Measurements from ENCODE around the gene GTSE1. TPM values are rescaled to one million over a fixed set of nuclear protein-coding genes. Genes with fewer than 3 reads are reported as not detected.

Gene GTSE1
- total and polyA plus RNA-seq, 2 of the 13 experiments (the other 11 are each of a cell fraction or from before 2014, with no cell fraction given), result 10.7 to 13.5 TPM

DNA sequence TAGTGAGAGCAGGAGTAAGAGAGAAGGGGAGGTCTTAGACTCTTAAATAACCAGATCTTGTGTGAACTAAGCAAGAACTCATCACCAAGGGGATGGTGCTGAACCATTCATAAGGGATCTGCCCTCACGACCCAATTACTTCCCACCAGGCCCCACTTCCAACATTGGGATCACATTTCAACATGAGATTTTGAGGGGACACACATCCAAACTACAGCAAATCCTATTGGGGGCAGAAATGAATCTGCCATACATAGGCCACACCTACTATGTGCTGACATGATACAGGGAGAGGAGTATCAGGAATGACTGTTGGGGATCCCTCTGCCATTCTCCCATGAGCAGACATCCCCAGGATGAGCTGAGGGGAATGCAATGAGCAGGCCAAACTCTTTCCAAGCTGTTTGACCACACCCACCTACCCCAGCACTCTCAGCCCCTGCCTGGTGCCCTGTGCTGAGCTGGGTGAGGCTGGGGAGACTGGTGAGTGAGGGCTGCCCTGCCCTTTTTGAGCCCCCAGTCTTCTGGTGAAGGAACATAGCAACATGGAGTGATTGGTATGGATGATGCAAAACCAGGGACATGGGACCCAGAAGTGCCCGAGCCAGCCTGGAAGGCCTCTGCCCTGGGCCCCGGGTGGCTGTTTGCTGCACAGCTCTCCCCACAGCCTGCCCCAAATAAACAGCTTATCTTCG lies 1.2 kb upstream of the GTSE1 start (continued):
- TF ChIP-seq PITX1 (CRISPR knock-in tag; IDR thresholded peaks at IDR 0.05) (no peak), CENPX (CRISPR knock-in tag; IDR thresholded peaks at IDR 0.05) (no peak), ZNF605 (CRISPR knock-in tag; IDR thresholded peaks at IDR 0.05) (no peak), KDM5A (IDR thresholded peaks at IDR 0.05; ENCODE audit: borderline replicate concordance, low read length) (no peak), POLR2A (IDR thresholded peaks at IDR 0.05; ENCODE audit: insufficient read depth in 1 of 2, low read depth in 2 of 2, low read length in 2 of 2) (peak in 1 of 2 experiments; percentile 51; a peak in 2 of 4 replicates), ZNF766 (CRISPR knock-in tag; IDR thresholded peaks at IDR 0.05; ENCODE audit: borderline replicate concordance) (no peak), FOSL2 (CRISPR knock-in tag; IDR thresholded peaks at IDR 0.05) (no peak), AGO1 (IDR thresholded peaks at IDR 0.05; ENCODE audit: low read depth, low read length, poor library complexity, severe bottlenecking) (peak; percentile 30), ZNF816 (CRISPR knock-in tag; IDR thresholded peaks at IDR 0.05; ENCODE audit: borderline replicate concordance) (no peak), PAF1 (CRISPR knock-in tag; IDR thresholded peaks at IDR 0.05) (0 out of 2 replicates have a peak, but pooled peaks have one; percentile 27), JUNB (CRISPR knock-in tag; IDR thresholded peaks at IDR 0.05; ENCODE audit: borderline replicate concordance) (no peak), E2F2 (CRISPR knock-in tag; IDR thresholded peaks at IDR 0.05; ENCODE audit: borderline replicate concordance) (no peak)
- TF ChIP-seq, protein P1, sequence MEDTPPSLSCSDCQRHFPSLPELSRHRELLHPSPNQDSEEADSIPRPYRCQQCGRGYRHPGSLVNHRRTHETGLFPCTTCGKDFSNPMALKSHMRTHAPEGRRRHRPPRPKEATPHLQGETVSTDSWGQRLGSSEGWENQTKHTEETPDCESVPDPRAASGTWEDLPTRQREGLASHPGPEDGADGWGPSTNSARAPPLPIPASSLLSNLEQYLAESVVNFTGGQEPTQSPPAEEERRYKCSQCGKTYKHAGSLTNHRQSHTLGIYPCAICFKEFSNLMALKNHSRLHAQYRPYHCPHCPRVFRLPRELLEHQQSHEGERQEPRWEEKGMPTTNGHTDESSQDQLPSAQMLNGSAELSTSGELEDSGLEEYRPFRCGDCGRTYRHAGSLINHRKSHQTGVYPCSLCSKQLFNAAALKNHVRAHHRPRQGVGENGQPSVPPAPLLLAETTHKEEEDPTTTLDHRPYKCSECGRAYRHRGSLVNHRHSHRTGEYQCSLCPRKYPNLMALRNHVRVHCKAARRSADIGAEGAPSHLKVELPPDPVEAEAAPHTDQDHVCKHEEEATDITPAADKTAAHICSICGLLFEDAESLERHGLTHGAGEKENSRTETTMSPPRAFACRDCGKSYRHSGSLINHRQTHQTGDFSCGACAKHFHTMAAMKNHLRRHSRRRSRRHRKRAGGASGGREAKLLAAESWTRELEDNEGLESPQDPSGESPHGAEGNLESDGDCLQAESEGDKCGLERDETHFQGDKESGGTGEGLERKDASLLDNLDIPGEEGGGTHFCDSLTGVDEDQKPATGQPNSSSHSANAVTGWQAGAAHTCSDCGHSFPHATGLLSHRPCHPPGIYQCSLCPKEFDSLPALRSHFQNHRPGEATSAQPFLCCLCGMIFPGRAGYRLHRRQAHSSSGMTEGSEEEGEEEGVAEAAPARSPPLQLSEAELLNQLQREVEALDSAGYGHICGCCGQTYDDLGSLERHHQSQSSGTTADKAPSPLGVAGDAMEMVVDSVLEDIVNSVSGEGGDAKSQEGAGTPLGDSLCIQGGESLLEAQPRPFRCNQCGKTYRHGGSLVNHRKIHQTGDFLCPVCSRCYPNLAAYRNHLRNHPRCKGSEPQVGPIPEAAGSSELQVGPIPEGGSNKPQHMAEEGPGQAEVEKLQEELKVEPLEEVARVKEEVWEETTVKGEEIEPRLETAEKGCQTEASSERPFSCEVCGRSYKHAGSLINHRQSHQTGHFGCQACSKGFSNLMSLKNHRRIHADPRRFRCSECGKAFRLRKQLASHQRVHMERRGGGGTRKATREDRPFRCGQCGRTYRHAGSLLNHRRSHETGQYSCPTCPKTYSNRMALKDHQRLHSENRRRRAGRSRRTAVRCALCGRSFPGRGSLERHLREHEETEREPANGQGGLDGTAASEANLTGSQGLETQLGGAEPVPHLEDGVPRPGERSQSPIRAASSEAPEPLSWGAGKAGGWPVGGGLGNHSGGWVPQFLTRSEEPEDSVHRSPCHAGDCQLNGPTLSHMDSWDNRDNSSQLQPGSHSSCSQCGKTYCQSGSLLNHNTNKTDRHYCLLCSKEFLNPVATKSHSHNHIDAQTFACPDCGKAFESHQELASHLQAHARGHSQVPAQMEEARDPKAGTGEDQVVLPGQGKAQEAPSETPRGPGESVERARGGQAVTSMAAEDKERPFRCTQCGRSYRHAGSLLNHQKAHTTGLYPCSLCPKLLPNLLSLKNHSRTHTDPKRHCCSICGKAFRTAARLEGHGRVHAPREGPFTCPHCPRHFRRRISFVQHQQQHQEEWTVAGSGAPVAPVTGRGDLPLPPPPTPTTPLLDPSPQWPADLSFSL (CRISPR knock-in tag; IDR thresholded peaks at IDR 0.05), result no peak
- TF ChIP-seq, protein P2, sequence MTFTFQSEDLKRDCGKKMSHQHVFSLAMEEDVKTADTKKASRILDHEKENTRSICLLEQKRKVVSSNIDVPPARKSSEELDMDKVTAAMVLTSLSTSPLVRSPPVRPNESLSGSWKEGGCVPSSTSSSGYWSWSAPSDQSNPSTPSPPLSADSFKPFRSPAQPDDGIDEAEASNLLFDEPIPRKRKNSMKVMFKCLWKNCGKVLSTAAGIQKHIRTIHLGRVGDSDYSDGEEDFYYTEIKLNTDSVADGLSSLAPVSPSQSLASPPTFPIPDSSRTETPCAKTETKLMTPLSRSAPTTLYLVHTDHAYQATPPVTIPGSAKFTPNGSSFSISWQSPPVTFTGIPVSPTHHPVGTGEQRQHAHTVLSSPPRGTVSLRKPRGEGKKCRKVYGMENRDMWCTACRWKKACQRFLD (CRISPR knock-in tag; IDR thresholded peaks at IDR 0.05; ENCODE audit: borderline replicate concordance), result no peak
- TF ChIP-seq, protein P3, sequence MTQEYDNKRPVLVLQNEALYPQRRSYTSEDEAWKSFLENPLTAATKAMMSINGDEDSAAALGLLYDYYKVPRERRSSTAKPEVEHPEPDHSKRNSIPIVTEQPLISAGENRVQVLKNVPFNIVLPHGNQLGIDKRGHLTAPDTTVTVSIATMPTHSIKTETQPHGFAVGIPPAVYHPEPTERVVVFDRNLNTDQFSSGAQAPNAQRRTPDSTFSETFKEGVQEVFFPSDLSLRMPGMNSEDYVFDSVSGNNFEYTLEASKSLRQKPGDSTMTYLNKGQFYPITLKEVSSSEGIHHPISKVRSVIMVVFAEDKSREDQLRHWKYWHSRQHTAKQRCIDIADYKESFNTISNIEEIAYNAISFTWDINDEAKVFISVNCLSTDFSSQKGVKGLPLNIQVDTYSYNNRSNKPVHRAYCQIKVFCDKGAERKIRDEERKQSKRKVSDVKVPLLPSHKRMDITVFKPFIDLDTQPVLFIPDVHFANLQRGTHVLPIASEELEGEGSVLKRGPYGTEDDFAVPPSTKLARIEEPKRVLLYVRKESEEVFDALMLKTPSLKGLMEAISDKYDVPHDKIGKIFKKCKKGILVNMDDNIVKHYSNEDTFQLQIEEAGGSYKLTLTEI (CRISPR knock-in tag; conservative IDR thresholded peaks at IDR 0.05), result no peak
- TF ChIP-seq, protein P4, sequence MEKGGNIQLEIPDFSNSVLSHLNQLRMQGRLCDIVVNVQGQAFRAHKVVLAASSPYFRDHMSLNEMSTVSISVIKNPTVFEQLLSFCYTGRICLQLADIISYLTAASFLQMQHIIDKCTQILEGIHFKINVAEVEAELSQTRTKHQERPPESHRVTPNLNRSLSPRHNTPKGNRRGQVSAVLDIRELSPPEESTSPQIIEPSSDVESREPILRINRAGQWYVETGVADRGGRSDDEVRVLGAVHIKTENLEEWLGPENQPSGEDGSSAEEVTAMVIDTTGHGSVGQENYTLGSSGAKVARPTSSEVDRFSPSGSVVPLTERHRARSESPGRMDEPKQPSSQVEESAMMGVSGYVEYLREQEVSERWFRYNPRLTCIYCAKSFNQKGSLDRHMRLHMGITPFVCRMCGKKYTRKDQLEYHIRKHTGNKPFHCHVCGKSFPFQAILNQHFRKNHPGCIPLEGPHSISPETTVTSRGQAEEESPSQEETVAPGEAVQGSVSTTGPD (CRISPR knock-in tag; IDR thresholded peaks at IDR 0.05), result no peak

Data from HepG2 (cell line).